Measurements from ENCODE around the gene STPG2.

DNA sequence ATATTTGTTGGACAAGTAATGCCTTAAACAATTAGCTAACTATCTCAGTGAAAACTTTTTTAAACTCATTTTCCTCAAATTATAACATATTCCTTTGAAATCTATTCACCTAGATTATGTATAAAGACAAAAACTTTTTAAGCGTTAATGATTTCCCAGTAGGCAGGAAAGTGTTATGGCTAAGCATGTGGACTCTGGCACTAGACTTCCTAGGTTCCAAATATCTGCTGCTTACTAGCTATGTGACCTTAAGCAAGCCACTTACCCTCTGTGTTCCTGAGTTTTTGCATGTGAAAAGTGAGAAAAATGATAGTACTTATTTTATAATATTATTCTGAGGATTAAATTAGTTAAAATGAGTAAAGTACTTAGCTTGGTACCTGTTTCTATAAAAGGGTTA, 301.8 kb downstream of the STPG2 start:
- TF ChIP-seq CTCF (IDR thresholded peaks at IDR 0.05) (no peak), EZH2 (IDR thresholded peaks at IDR 0.05) (no peak)
